GM21737 (cell line): ENCODE results near the gene CELA3A.
"Not testable (repeated sequence)": the region's sequence is repeated elsewhere in the genome, so short reads cannot be mapped to it uniquely, and the experiment has no call there.

Experiments used
- ATAC-seq: cut with Tn5 transposase; IDR thresholded peaks from one replicate; pipeline ENCODE4 v1.9.1; 2021; ENCODE audit warnings: mild to moderate bottlenecking, moderate library complexity; ENCODE audit not compliant: unreplicated experiment

CELA3A gene, protein sequence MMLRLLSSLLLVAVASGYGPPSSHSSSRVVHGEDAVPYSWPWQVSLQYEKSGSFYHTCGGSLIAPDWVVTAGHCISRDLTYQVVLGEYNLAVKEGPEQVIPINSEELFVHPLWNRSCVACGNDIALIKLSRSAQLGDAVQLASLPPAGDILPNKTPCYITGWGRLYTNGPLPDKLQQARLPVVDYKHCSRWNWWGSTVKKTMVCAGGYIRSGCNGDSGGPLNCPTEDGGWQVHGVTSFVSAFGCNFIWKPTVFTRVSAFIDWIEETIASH

DNA sequence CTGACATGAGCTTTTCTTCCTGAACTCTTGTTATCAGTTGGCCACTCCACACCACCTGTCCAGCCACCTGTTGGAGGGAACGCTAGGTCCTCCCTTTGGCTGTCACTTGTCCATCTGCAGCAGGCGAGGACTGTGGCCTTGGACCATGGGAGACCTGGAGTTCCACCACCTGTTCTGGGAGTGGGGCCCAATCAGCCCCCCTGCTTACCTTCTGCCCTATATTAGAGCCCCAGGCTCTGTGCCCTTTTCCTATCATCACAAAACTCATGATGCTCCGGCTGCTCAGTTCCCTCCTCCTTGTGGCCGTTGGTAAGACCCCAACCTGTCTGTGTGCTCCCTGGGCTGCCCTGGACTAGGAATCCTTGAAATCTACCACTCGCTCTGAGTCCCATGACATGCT is at the start of gene CELA3A:
Gene CELA3A (plus strand): TSS at position 249 of the 400 bp plus-strand sequence. CDS start 18 bp downstream, at position 267.
- ATAC-seq = no peak

DNA sequence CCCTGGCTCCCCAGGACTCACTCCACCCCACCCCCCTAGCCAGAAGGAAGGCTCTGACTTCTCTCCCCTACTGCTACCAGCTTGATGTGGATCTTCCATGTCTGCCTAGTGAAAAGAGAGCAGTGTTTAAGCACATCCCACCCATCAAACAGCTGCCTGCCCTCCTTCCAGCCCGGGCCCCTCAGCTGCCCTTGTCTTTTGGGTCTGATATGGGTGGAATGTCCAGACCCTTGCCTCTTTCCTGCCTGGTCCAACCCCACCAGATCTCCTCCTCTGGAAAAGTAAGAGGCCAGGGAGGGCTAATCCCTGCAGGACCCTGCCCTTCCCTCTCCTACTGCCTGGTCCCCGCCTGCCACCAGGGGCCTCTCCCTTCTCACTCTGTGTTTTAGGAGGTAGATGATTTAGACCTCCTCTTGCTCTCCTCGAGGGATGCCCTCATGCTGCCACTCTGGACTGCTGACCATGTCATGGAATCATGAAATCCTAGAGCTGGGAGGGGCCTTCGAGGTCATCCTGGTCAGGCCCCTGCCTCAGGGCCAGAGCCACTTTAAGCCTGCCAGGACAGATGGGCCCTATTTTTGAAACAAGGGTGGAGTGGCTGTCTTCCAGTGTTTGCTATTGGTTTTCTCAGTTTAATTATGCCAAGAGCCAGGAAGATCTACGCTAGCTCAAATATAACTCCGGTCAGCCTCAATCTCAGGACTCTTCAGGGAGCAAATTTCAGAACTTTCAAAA is 48.5 kb upstream of the CELA3A start:
- ATAC-seq = no peak

DNA sequence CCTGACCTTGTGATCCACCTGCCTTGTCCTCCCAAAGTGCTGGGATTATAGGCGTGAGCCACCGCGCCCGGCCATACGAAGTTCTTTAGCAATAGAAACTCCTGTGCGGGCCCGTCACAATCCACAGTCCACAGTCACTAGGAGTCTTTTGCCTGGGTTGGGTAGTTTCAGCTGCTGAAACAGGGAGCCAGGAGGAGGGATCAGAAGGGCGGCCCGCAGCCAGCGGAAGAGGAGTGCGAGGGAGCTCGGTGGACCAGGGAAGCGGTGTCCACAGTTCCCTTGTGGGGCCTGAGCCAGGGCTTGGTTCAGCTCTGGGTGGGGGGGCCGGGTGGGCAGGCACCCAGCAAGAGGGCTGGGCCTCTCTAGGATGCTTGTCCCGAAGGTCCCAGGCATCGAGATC is 46.4 kb upstream of the CELA3A start:
- no peak for ATAC-seq

DNA sequence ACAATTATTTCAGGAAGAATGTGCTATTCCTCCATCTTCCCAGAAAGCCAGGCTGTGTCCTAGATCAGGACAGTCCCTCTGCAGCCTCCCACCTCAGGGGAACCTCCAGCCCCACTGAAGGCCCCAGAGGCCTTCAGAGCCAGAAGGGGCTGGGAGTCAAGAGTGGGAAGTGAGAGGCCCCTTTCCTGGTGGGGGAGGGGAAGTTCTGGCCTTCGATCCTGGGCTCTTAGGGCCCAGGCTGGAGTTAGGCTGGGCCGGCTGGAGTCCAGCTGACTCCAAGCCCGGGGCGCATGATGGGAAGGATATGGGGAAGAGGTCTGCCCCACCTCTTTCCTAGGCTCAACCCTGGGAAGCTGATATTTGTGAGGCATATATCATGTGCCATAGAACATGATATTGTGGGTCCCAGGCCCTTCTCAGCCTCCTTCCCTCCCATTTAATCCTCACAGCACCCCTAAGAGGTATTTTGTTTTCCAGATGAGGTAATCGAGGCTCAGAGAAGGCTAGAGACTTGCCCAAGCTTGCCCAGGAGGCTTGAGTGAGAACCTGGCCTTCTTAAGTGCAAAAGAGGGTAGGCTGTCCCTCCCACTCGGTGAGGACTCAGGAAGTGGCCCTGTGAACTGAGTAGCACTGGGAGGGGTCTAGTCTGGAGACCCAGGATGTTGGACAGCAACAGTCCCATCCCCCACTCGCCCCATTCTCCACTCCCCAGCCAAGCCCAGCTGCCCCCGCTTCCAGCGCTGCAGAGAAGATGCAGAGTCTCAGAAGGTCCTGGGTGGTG is 45.8 kb upstream of the CELA3A start:
- ATAC-seq = no peak

DNA sequence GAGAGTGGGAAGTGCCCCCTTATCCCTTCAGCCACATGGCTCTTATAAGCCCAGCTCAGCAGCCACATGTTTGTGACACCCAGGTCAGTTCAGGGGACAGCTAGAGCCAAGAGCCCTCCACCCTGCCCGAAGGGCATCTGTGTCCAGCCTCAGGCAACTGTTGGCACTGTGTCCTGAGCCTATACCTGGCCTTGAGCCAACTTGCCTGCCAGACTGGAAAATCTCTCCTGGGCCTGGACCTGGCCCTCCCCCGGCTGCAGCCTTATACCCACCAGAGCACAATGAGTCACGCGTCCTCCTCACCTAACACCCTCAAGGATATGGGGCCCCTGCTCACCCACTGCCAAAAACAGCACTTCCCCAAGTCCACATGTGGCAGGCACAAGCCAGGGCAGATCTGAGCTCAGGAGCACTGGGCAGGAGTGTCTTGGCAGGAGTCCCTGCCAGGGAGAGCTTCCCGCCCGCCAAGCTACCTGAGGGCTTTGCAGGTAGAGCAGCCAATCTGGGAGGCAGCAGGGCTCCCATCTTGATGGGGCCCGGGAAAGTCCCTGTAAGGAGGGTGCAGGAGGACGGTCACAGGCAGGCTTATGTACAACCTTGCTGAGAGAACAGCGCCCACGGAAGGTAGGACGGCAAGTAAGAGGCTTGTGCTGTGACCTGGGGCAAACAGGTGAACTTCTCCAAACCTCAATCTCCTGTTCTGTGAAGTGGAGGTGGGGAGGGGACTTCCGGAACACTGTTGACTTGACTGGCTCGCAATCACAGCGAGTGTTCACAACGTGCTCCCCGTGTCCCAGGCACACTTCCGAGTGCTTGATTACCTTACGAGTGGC is 44.5 kb upstream of the CELA3A start:
- ATAC-seq = no peak

DNA sequence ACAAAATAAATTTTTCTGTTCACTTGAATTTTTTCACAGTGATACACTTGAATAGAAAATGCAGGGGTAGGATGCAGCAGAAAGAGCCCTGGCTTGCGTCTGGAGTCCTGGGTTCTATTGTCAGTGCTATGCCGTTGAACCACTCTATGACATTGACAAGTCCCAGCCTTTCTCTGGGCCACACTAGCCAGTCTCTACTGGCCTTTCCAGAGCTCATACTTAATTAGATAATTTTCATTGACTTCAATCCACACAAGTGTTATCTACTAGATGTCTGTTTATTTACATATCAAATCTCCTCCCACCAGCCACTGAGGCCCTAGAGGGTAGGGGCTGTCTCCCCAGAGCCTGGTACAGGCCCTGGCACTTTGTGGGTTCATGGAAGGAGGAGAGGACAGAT is 40.1 kb upstream of the CELA3A start:
- no peak for ATAC-seq

DNA sequence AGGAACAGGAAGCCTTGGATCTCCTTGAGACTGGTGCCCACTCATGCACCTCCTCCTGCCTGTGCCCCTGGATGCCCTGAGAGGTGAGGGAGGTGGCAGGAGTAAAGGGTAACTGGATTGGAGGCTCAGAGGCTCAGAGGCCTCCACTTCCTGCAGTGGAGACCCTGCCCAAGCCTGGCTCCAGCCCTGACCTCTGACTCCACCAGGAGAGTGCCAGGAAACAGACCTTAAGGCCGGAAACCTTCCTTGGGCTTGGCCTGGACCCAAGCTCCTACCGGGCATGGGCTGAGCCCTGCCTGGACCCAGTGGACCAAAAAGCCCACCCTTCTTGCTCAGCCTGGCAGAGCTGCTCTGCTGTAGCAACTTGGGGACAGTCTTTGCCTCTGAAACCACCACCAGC is 39.7 kb upstream of the CELA3A start:
- ATAC-seq = no peak

DNA sequence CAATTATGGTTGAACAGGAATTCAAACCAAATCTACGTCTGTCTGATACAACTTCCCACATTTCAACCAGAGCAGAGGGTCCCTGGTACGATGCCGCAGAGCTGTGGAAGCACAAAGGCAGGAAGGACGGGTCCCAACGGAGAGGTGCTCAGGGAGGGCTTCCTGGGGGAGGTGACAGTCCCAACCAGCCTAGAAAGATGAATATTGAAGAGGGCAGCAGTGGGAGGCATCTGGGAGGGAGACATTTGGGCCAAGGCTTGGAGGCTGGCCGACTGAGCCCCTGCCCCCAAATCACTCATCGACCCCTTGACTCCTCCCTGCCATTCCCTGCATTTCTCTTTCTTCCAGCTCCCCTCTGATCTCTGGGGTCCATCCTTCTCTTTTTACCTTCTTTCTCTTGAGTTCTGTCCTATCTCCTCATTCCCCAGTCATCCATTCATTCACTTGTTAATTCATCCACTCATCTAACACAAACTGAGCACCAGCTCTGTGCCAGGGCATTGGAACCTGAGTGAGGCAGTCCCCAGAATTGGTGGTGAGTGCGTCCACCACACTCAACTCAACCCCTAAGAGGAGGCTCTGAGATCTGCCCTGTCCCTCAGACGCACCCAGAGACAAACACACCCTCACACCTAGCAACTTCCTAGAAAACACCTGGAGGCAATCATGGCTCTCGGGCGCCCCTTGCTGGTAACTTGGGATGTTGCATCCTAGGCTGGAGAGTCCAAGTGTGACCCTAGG is 37.8 kb upstream of the CELA3A start:
- ATAC-seq = no peak

DNA sequence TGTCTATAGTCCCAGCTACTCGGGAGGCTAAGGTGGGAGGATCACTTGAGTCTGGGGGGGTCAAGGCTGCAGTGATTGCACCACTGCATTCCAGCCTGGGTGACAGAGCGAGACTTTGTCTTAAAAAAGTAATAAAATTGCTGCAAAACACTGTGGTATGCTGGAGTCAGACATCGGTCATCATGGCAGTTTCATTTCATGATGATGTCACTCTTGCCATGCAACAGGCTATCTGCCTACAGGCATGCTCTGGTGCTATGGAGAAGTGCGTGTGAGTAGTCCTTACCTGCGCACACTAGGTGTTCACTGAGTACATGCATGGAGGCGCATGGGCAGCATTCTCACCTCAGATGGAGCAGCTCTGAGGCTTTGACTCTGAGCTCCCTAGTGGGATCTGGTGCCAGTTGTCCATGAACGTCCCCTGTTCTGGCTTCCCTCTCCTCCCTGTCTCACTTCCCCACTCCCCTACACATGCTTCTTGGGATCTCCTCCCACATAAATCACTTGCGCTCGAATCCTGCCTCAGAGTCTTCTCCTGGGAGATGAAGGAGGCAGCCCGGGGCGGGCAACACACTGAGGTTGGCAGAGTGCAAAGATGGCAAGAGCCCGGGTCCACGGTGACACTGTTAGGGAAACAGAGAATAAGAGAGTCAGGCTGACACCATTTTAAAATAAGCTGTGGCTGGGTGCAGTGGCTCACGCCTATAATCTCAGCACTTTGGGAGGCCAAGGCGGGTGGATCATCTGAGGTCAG is 35.0 kb upstream of the CELA3A start:
- ATAC-seq = no peak

DNA sequence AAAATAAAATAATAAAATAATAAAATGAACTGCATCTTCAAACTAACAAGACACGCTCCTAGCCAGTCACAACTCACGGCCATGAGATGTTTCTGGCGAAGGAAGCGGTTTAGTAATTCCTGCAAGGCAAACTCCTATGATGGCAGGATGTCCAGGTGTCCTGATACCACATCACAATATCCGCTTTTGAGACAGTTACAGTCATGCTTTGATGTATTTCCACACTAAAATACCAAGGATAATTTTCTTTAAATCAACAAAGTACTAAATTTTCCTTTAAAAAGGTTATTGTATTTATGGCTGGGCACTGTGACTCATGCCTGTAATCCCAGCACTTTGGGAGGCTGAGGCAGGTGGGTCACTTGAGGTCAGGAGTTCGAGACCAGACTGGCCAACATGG is 34.2 kb upstream of the CELA3A start:
- not testable (repeated sequence) for ATAC-seq

DNA sequence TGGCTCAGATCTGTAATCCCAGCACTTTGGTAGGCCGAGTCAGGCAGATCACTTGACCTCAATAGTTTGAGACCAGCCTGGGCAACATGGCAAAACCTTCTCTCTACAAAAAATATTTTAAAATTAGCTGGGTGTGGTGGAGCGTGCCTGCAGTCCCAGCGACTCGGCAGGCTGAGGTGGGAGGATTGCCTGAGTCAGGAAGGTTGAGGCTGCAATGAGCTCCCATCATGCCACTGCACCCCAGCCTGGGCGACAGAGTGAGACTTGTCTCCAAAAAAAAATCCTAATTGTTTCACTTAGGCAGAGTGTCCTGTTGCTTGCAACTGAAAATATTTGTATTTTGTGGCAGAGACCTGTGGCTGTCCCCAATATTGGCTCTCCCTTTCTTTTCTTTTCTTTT is 32.4 kb upstream of the CELA3A start:
- not testable (repeated sequence) for ATAC-seq

DNA sequence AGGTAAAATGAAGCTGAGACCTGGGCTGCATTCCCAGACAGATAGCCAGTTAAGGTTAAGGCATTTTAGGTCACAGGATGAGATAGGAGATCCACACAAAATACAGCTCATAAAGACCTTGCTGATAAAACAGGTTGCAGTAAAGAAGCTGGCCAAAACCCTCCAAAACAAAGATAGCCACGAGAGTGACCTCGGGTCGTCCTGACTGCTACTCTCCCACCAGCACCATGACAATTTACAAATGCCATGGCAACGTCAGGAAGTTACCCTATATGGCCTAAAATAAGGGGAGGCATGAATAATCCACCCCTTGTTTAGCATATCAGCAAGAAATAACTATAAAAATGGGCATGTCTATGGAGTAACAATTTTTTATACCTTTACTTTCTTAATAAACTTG is 30.9 kb upstream of the CELA3A start:
- not testable (repeated sequence) for ATAC-seq

DNA sequence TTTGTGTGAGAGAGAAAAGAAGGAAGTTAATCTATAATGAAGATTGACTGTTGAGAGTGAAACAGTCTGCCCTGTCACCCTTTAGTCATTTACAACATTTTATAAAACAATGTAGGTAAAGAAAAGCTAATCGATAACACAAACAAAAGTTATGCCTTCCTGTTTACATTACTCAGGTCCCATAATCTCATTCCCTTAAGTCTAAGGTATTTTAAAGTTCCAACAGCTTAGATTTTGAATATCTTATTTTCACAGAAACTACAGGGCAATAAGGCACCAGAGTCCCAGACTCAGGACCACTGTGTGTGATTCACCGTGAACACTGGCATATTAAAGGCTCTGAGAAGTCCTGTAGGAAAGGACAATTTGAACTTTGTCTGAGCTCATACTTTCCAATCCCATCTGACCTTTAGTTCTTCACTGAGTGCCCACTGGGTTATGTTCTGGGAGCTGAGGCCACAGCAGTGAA is 28.4 kb upstream of the CELA3A start:
- ATAC-seq = not testable (repeated sequence)

DNA sequence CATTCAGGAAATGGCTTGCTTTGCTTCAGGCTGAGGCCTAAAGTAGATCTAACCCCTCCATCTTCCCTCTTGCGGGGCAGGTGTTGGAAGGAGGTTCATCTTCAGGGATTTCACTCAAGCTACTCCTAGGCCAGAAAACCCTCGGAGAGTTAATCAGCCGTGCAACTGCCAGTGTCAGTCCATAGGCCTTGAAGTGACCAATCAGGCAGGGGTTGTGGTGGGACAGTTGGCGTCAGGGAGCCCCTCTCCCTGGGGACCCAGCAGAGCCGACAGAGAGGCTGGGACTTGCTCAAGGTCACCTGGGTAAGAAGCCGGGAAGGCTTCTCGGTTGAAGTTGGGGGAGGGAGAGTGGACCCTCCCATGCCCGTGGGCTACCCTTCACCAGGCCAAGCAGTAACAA is 27.5 kb upstream of the CELA3A start:
- not testable (repeated sequence) for ATAC-seq

DNA sequence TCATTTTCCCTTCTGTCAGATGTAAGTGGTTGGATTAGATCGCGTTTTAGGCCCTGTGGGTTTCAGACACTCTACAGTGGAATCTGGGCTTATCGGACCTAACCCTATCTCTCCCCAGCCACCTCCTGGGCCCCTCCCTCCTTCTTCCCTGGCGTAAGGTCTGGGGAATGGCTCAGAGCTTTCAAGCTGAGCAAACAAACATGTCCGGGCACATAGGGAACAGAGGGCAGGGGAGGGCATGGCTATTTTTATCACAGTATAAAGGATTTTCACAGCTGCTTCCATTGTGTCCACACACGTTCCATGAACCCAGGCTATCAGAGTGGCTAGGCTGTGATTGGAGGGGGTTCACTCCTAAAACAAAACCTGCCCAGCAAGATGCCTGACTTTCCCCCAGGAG is 26.8 kb upstream of the CELA3A start:
- not testable (repeated sequence) for ATAC-seq

DNA sequence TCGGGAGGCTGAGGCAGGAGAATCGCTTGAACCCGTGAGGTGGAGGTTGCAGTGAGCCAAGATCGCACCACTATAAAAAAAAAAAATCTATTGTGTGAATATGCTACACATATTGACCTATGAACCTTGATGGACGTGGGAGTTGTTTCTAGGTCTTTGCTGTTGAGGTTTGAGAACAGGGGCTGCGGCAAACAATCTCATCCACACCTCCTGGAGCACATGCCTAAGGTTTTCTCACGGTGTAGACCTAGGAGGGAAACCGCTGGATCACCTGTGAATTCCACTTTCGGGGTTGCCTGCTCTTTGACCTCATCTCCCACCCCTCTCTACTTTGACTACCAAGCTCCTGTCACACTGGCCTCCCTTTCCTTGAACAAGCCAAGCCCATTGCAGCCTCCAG is 26.2 kb upstream of the CELA3A start:
- not testable (repeated sequence) for ATAC-seq

DNA sequence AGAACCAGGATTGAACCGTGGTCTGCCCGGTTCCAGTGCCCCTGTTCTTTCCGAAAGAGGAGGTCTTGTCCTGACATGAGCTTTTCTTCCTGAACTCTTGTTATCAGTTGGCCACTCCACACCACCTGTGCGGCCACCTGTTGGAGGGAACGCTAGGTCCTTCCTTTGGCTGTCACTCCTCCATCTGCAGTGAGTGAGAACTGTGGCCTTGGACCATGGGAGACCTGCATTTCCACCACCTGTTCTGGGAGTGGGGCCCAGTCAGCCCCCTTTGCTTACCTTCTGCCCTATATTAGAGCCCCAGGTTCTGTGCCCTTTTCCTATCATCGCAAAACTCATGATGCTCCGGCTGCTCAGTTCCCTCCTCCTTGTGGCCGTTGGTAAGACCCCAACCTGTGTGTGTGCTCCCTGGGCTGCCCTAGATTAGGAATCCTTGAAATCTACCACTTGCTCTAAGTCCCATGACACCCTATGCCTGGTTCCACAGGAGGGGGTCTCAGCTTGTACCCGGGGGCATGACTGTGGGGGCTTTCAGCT is 24.7 kb upstream of the CELA3A start, which contains the start of gene CELA3B:
Gene CELA3B (plus strand): TSS at position 320 of the 537 bp plus-strand sequence. CDS start 18 bp downstream, at position 338.
- not testable (repeated sequence) for ATAC-seq

DNA sequence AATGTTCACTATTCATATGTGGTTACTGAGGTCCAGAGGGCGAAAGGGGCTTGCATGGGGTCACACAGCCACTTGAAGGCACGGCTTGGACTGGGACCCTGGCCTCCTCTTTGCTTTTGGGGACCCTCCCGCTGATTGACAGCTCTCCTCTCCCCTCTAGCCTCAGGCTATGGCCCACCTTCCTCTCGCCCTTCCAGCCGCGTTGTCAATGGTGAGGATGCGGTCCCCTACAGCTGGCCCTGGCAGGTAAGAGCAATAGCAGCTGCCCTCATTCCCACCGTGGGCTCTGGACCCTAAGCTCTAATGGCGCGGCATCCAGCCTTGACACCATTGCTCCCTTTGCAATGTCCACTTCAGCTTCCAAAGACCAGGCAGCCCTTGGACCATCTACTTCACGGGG is 23.2 kb upstream of the CELA3A start:
- ATAC-seq = not testable (repeated sequence)
